ENCODE results near the gene COL2A1. TPM values are rescaled to one million over a fixed set of nuclear protein-coding genes. Genes with fewer than 3 reads are reported as not detected.

The COL2A1 gene
- total and polyA plus RNA-seq, 2 donors = 2.3 TPM; not detected in 1

Other genes with a start within 250 kb of the COL2A1 start
- gene RAPGEF3, start 245.6 kb downstream of the COL2A1 start, total RNA-seq = 17.2 TPM
- 38.7 TPM for gene RAPGEF3, start 245.6 kb downstream of the COL2A1 start, polyA plus RNA-seq
- gene SLC48A1, start 231.2 kb downstream of the COL2A1 start, total RNA-seq = 8.6 TPM
- gene SLC48A1, start 231.2 kb downstream of the COL2A1 start, polyA plus RNA-seq = 31.1 TPM
- gene HDAC7, start 184.6 kb downstream of the COL2A1 start, total RNA-seq = 26.8 TPM
- gene HDAC7, start 184.6 kb downstream of the COL2A1 start, polyA plus RNA-seq = 92.4 TPM
- gene VDR, start 99.5 kb downstream of the COL2A1 start, total RNA-seq = 0.79 TPM
- gene VDR, start 99.5 kb downstream of the COL2A1 start, polyA plus RNA-seq = 3.7 TPM
- 89.8 TPM for gene TMEM106C, start 40.9 kb downstream of the COL2A1 start, total RNA-seq
- 35.7 TPM for gene TMEM106C, start 40.9 kb downstream of the COL2A1 start, polyA plus RNA-seq
- gene SENP1, start 101.6 kb upstream of the COL2A1 start, total RNA-seq = 38.2 TPM
- 6.7 TPM for gene SENP1, start 101.6 kb upstream of the COL2A1 start, polyA plus RNA-seq
- 46.6 TPM for gene PFKM, start 114.9 kb upstream of the COL2A1 start, total RNA-seq
- gene PFKM, start 114.9 kb upstream of the COL2A1 start, polyA plus RNA-seq = 70.8 TPM
- gene ASB8, start 153.0 kb upstream of the COL2A1 start, total RNA-seq = 28.7 TPM
- gene ASB8, start 153.0 kb upstream of the COL2A1 start, polyA plus RNA-seq = 32.0 TPM
- 0.85 TPM for gene CCDC184, start 179.2 kb upstream of the COL2A1 start, total RNA-seq
- 3.7 TPM for gene CCDC184, start 179.2 kb upstream of the COL2A1 start, polyA plus RNA-seq
- not detected for gene OR10AD1, start 198.8 kb upstream of the COL2A1 start, total RNA-seq
- not detected for gene OR10AD1, start 198.8 kb upstream of the COL2A1 start, polyA plus RNA-seq

Measured in urinary bladder (tissue), 2 donors.